DND-41 (cell line): Measurements from ENCODE around the gene GPR176.
"Not testable (repeated sequence)": the region's sequence is repeated elsewhere in the genome, so short reads cannot be mapped to it uniquely, and the experiment has no call there.

ENCODE experiments used
- ATAC-seq: fragments of 200-7000 bp; cut with Tn5 transposase; 3 replicates; pipeline ENCODE4 v1.9.1; 2021; ENCODE audit warnings: low read depth; ENCODE audit not compliant: insufficient read depth
- DNase-seq: peaks from one replicate; pipeline ENCODE4 v3.0.0-alpha.2; 2020
- H2AFZ ChIP-seq: 2 replicates; pipeline ENCODE4 v1.6.0; 2012; ENCODE audit warnings: low read depth, low read length
- H3K27ac ChIP-seq: 2 replicates; pipeline ENCODE4 v1.5.1; 2012; ENCODE audit warnings: low read length, inconsistent platforms
- H3K27me3 ChIP-seq: fragments of 200-600 bp; sonication (generic); 2 replicates; pipeline ENCODE4 v1.6.0; 2012; ENCODE audit warnings: low read length, mild to moderate bottlenecking, inconsistent platforms; ENCODE audit not compliant: insufficient read depth, poor library complexity
- H3K36me3 ChIP-seq: 2 replicates; pipeline ENCODE4 v1.5.1; 2012; ENCODE audit warnings: low read length, inconsistent platforms; ENCODE audit not compliant: insufficient read depth
- H3K4me1 ChIP-seq: 2 replicates; pipeline ENCODE4 v1.5.1; 2012; ENCODE audit warnings: mild to moderate bottlenecking, low read length; ENCODE audit not compliant: insufficient read depth
- H3K4me2 ChIP-seq: 2 replicates; pipeline ENCODE4 v1.6.0; 2012; ENCODE audit warnings: mild to moderate bottlenecking, moderate library complexity, low read length, inconsistent platforms; ENCODE audit not compliant: insufficient read depth
- H3K4me3 ChIP-seq, 2 experiments: fragments of 200-600 bp in 1 of 2; shearing (Covaris generic) in 1 of 2; 2 replicates each; pipeline ENCODE4 v1.5.1; 2012 to 2016; ENCODE audit warnings: inconsistent platforms in 2 of 2, low read length in 2 of 2, mild to moderate bottlenecking in 2 of 2, low read depth in 1 of 2, moderate library complexity in 1 of 2
- H3K79me2 ChIP-seq: 2 replicates; pipeline ENCODE4 v1.6.0; 2012; ENCODE audit warnings: low read length, inconsistent platforms; ENCODE audit not compliant: insufficient read depth
- H3K9ac ChIP-seq: 2 replicates; pipeline ENCODE4 v1.6.0; 2012; ENCODE audit warnings: low read depth, mild to moderate bottlenecking, inconsistent platforms, low read length, moderate library complexity
- H3K9me3 ChIP-seq: 2 replicates; pipeline ENCODE4 v1.5.1; 2012; ENCODE audit warnings: low read length, moderate library complexity, mild to moderate bottlenecking, inconsistent platforms; ENCODE audit not compliant: insufficient read depth, severe bottlenecking
- H4K20me1 ChIP-seq: 2 replicates; pipeline ENCODE4 v1.6.0; 2012; ENCODE audit warnings: low read length; ENCODE audit not compliant: insufficient read depth
- CTCF ChIP-seq: IDR thresholded peaks from 2 replicates; pipeline ENCODE4 v1.5.1; 2012; ENCODE audit warnings: borderline replicate concordance, low read length, moderate library complexity, mild to moderate bottlenecking; ENCODE audit not compliant: poor library complexity, severe bottlenecking; ENCODE audit errors: extremely low read depth
- EZH2 ChIP-seq: IDR thresholded peaks from 3 replicates; pipeline ENCODE4 v1.6.1; 2012; ENCODE audit warnings: borderline replicate concordance, low read depth, mild to moderate bottlenecking, moderate library complexity, low read length, inconsistent platforms; ENCODE audit not compliant: severe bottlenecking

The GPR176 gene

GRCh38 chr15:39904115-39904514 lies 16.0 kb downstream of the GPR176 start:
- Histone ChIP-seq H3K9ac (no peak overlapping the region), H3K79me2 (no peaks in the 10 kb centered on the region), H3K27me3 (peaks cover 8% of the 10 kb centered on the region), H3K4me2 (no peak overlapping the region), H3K4me1 (no peaks in the 10 kb centered on the region), H4K20me1 (no peaks in the 10 kb centered on the region), H3K27ac (no peak overlapping the region), H2AFZ (no peak overlapping the region), H3K4me3 (no peak overlapping the region), H3K9me3 (no peaks in the 10 kb centered on the region), H3K36me3 (no peaks in the 10 kb centered on the region)
- DNase-seq (no peak), ATAC-seq (no peak)
- TF ChIP-seq EZH2 (no peak), CTCF (no peak)

GRCh38 chr15:39898317-39898716 lies 21.7 kb downstream of the GPR176 start:
- no peaks in the 10 kb centered on the region for H3K36me3 ChIP-seq
- H3K9ac ChIP-seq, result no peak overlapping the region
- H3K79me2 ChIP-seq, result no peaks in the 10 kb centered on the region
- H3K4me2 ChIP-seq, result no peak overlapping the region
- no peaks in the 10 kb centered on the region for H3K9me3 ChIP-seq
- H4K20me1 ChIP-seq, result no peaks in the 10 kb centered on the region
- ATAC-seq (no peak), DNase-seq (no peak)
- H3K27ac ChIP-seq, result no peak overlapping the region
- H3K4me3 ChIP-seq, result no peak overlapping the region
- no peaks in the 10 kb centered on the region for H3K4me1 ChIP-seq
- TF ChIP-seq CTCF (no peak), EZH2 (no peak)
- H3K27me3 ChIP-seq, result peaks cover 7% of the 10 kb centered on the region
- H2AFZ ChIP-seq, result no peak overlapping the region

- H3K79me2 ChIP-seq, result no peaks in the 10 kb centered on the region
- no peak overlapping the region for H2AFZ ChIP-seq
- H3K4me3 ChIP-seq, result no peak overlapping the region
- TF ChIP-seq CTCF, result no peak
- TF ChIP-seq EZH2, result no peak
- H3K27ac ChIP-seq, result no peak overlapping the region
- H3K4me1 ChIP-seq, result no peaks in the 10 kb centered on the region
- no peak overlapping the region for H3K9ac ChIP-seq
- no peak overlapping the region for H3K4me2 ChIP-seq
- no peaks in the 10 kb centered on the region for H3K36me3 ChIP-seq
- no peak for ATAC-seq
- no peak for DNase-seq
- H4K20me1 ChIP-seq, result no peaks in the 10 kb centered on the region
- no peaks in the 10 kb centered on the region for H3K9me3 ChIP-seq
- H3K27me3 ChIP-seq, result peaks cover 7% of the 10 kb centered on the region
Measured at GRCh38 chr15:39896846-39897245, 23.2 kb downstream of the GPR176 start.

GRCh38 chr15:39896101-39896500 lies 24.0 kb downstream of the GPR176 start:
- H3K36me3 ChIP-seq, result no peaks in the 10 kb centered on the region
- no peaks in the 10 kb centered on the region for H3K79me2 ChIP-seq
- H2AFZ ChIP-seq, result no peak overlapping the region
- DNase-seq (no peak), ATAC-seq (no peak)
- H3K4me3 ChIP-seq, result no peak overlapping the region
- no peaks in the 10 kb centered on the region for H4K20me1 ChIP-seq
- H3K9me3 ChIP-seq, result no peaks in the 10 kb centered on the region
- no peaks in the 10 kb centered on the region for H3K4me1 ChIP-seq
- H3K27ac ChIP-seq, result no peak overlapping the region
- no peak overlapping the region for H3K4me2 ChIP-seq
- TF ChIP-seq EZH2, result no peak
- TF ChIP-seq CTCF, result no peak
- H3K27me3 ChIP-seq, result peaks cover 9% of the 10 kb centered on the region
- H3K9ac ChIP-seq, result no peak overlapping the region

- not testable (repeated sequence) for H3K36me3 ChIP-seq, H4K20me1 ChIP-seq, H3K9ac ChIP-seq, ATAC-seq, H3K79me2 ChIP-seq, H3K4me3 ChIP-seq, H2AFZ ChIP-seq, H3K27me3 ChIP-seq, H3K4me1 ChIP-seq, H3K27ac ChIP-seq, H3K4me2 ChIP-seq, DNase-seq, H3K9me3 ChIP-seq
Measured at GRCh38 chr15:39893051-39893450, 27.0 kb downstream of the GPR176 start.
